ENCODE measurements around the gene LEFTY1. TPM values are rescaled to one million over a fixed set of nuclear protein-coding genes. Genes with fewer than 3 reads are reported as not detected.
"Not testable (repeated sequence)": the region's sequence is repeated elsewhere in the genome, so short reads cannot be mapped to it uniquely, and the experiment has no call there.

LEFTY1 gene
- total RNA-seq, 1 experiment from 2014 or later: 0.10 TPM

- no peak for DNase-seq (ENCODE audit: low read depth)
Measured at GRCh38 chr1:225849925-225850324, 39.0 kb downstream of the LEFTY1 start.

- no peak for DNase-seq (ENCODE audit: low read depth)
Measured at GRCh38 chr1:225848030-225848955, 40.7 kb downstream of the LEFTY1 start.

GRCh38 chr1:225847610-225848009 lies 41.3 kb downstream of the LEFTY1 start:
- no peak for DNase-seq (ENCODE audit: low read depth)

GRCh38 chr1:225846331-225847310 lies 42.3 kb downstream of the LEFTY1 start:
- no peak for DNase-seq (ENCODE audit: low read depth)

- peak; percentile 76 for DNase-seq (ENCODE audit: low read depth)
Measured at GRCh38 chr1:225845571-225846259, 43.2 kb downstream of the LEFTY1 start.

GRCh38 chr1:225845097-225845496 lies 43.8 kb downstream of the LEFTY1 start:
- DNase-seq (ENCODE audit: low read depth): no peak

GRCh38 chr1:225844236-225845061 lies 44.5 kb downstream of the LEFTY1 start:
- no peak for DNase-seq (ENCODE audit: low read depth)

GRCh38 chr1:225843426-225843795 lies 45.5 kb downstream of the LEFTY1 start:
- no peak for DNase-seq (ENCODE audit: low read depth)

GRCh38 chr1:225842788-225843425 lies 46.0 kb downstream of the LEFTY1 start:
- DNase-seq (ENCODE audit: low read depth): no peak

GRCh38 chr1:225842074-225842473 lies 46.9 kb downstream of the LEFTY1 start:
- no peak for DNase-seq (ENCODE audit: low read depth)

GRCh38 chr1:225840713-225841112 lies 48.2 kb downstream of the LEFTY1 start:
- DNase-seq (ENCODE audit: low read depth): no peak

- no peak for DNase-seq (ENCODE audit: low read depth)
Measured at GRCh38 chr1:225840223-225840610, 48.7 kb downstream of the LEFTY1 start.

- no peak for DNase-seq (ENCODE audit: low read depth)
Measured at GRCh38 chr1:225838793-225839192, 50.2 kb downstream of the LEFTY1 start.

- not testable (repeated sequence) for DNase-seq (ENCODE audit: low read depth)
Measured at GRCh38 chr1:225836296-225836695, 52.6 kb downstream of the LEFTY1 start.

Other genes starting within 250 kb of the LEFTY1 start
- gene ENAH, start 236.0 kb downstream of the LEFTY1 start, total RNA-seq (2014; rRNA removed; shearing (Covaris generic)): 69.5 and 71.7 TPM in 2 replicates
- gene SRP9, start 111.3 kb downstream of the LEFTY1 start, total RNA-seq (2014; rRNA removed; shearing (Covaris generic)): 651 and 703 TPM in 2 replicates
- 55.3 and 55.8 TPM in 2 replicates for gene EPHX1, start 79.0 kb downstream of the LEFTY1 start, total RNA-seq (2014; rRNA removed; shearing (Covaris generic))
- gene TMEM63A, start 6.8 kb downstream of the LEFTY1 start, total RNA-seq (2014; rRNA removed; shearing (Covaris generic)): 11.3 and 16.3 TPM in 2 replicates
- 31.6 and 60.0 TPM in 2 replicates for gene PYCR2, start 35.1 kb upstream of the LEFTY1 start, total RNA-seq (2014; rRNA removed; shearing (Covaris generic))
- not detected in 2 replicates for gene LEFTY2, start 52.1 kb upstream of the LEFTY1 start, total RNA-seq (2014; rRNA removed; shearing (Covaris generic))
- gene SDE2, start 110.2 kb upstream of the LEFTY1 start, total RNA-seq (2014; rRNA removed; shearing (Covaris generic)): 15.5 and 28.7 TPM in 2 replicates
- 343 and 398 TPM in 2 replicates for gene H3-3A, start 173.6 kb upstream of the LEFTY1 start, total RNA-seq (2014; rRNA removed; shearing (Covaris generic))

Data from M059J (cell line).